Liver (tissue), 9 donors: ENCODE measurements around the gene VEGFD. TPM values are rescaled to one million over a fixed set of nuclear protein-coding genes. Genes with fewer than 3 reads are reported as not detected.

Experiments
- DNase-seq: peaks from one replicate; pipeline ENCODE4 v3.0.0-alpha.2; 2017; ENCODE audit warnings: low spot score
- H3K27ac ChIP-seq, 2 donors: one replicate each; pipeline ENCODE4 v1.7.0; 2013; ENCODE audit warnings: inconsistent platforms in 2 of 2, low read length in 2 of 2, control low read depth in 1 of 2, low read depth in 1 of 2, mild to moderate bottlenecking in 1 of 2
- H3K27me3 ChIP-seq, 4 donors: one replicate each; pipeline versions ENCODE4 v1.6.1 to v1.7.0; 2013; ENCODE audit warnings: low read length in 3 of 4, inconsistent platforms in 1 of 4, mild to moderate bottlenecking in 1 of 4, moderate library complexity in 1 of 4; ENCODE audit not compliant: control insufficient read depth in 4 of 4, insufficient read depth in 4 of 4
- H3K36me3 ChIP-seq, 4 donors: one replicate each; pipeline versions ENCODE4 v1.6.1 to v1.7.0; 2013; ENCODE audit warnings: low read length in 3 of 4, mild to moderate bottlenecking in 3 of 4, low read depth in 1 of 4, moderate library complexity in 1 of 4; ENCODE audit not compliant: control insufficient read depth in 4 of 4, insufficient read depth in 3 of 4
- H3K4me1 ChIP-seq, 4 donors: one replicate each; pipeline versions ENCODE4 v1.6.1 to v1.7.0; 2013; ENCODE audit warnings: low read length in 3 of 4, mild to moderate bottlenecking in 3 of 4, moderate library complexity in 1 of 4; ENCODE audit not compliant: control insufficient read depth in 4 of 4, insufficient read depth in 4 of 4
- H3K4me3 ChIP-seq, 3 donors: one replicate each; pipeline versions ENCODE4 v1.6.1 to v1.7.0; 2013; ENCODE audit warnings: low read length in 3 of 3, control low read depth in 1 of 3, low read depth in 1 of 3, mild to moderate bottlenecking in 1 of 3
- H3K9ac ChIP-seq, 2 donors: one replicate each; pipeline ENCODE4 v1.7.0; 2013; ENCODE audit warnings: low read length in 2 of 2, mild to moderate bottlenecking in 2 of 2, moderate library complexity in 2 of 2, control low read depth in 1 of 2, low read depth in 1 of 2
- H3K9me3 ChIP-seq, 4 donors: one replicate each; pipeline versions ENCODE4 v1.6.1 to v1.7.0; 2013; ENCODE audit warnings: low read length in 3 of 4; ENCODE audit not compliant: control insufficient read depth in 4 of 4
- ATF3 ChIP-seq: IDR thresholded peaks from 2 replicates; pipeline ENCODE4 v1.6.1; 2016; ENCODE audit warnings: antibody characterized with exemption
- CTCF ChIP-seq: fragments of 150-350 bp; IDR thresholded peaks from 2 replicates; pipeline ENCODE4 v1.5.1; 2017; ENCODE audit warnings: improper control_type of control experiment, low read depth, low read length; ENCODE audit not compliant: missing input control
- EGR1 ChIP-seq, 2 donors: IDR thresholded peaks; 2 replicates each; pipeline ENCODE4 v1.6.1; 2016 to 2018; ENCODE audit warnings: antibody characterized with exemption in 2 of 2, low read depth in 2 of 2
- FOXA2 ChIP-seq: IDR thresholded peaks from 2 replicates; pipeline ENCODE4 v1.6.1; 2016; ENCODE audit warnings: antibody characterized with exemption
- GABPA ChIP-seq, 2 donors: IDR thresholded peaks in 1 of 2; conservative IDR thresholded peaks in 1 of 2; 2 replicates each; pipeline ENCODE4 v1.6.1; 2016; ENCODE audit warnings: antibody characterized with exemption in 2 of 2, mild to moderate bottlenecking in 1 of 2, moderate library complexity in 1 of 2
- HNF4A ChIP-seq, 2 donors: conservative IDR thresholded peaks; 2 replicates each; pipeline ENCODE4 v1.6.1; 2016; ENCODE audit warnings: antibody characterized with exemption in 2 of 2, mild to moderate bottlenecking in 2 of 2
- JUND ChIP-seq, 2 donors: IDR thresholded peaks; 2 replicates each; pipeline ENCODE4 v1.6.1; 2016; ENCODE audit warnings: antibody characterized with exemption in 2 of 2
- MAX ChIP-seq: IDR thresholded peaks from 2 replicates; pipeline ENCODE4 v1.6.1; 2016; ENCODE audit warnings: antibody characterized with exemption
- NR2F2 ChIP-seq: IDR thresholded peaks from 2 replicates; pipeline ENCODE4 v1.6.1; 2016; ENCODE audit warnings: antibody characterized with exemption
- RAD21 ChIP-seq, 2 donors: IDR thresholded peaks; 2 replicates each; pipeline ENCODE4 v1.6.1; 2016; ENCODE audit warnings: antibody characterized with exemption in 2 of 2, mild to moderate bottlenecking in 2 of 2
- RXRA ChIP-seq, 2 donors: IDR thresholded peaks; 2 replicates each; pipeline ENCODE4 v1.6.1; 2017 to 2018; ENCODE audit warnings: antibody characterized with exemption in 2 of 2, mild to moderate bottlenecking in 1 of 2
- SP1 ChIP-seq: IDR thresholded peaks from 2 replicates; pipeline ENCODE4 v1.6.1; 2018; ENCODE audit warnings: antibody characterized with exemption, mild to moderate bottlenecking
- YY1 ChIP-seq: IDR thresholded peaks from 2 replicates; pipeline ENCODE4 v1.6.1; 2016; ENCODE audit warnings: antibody characterized with exemption, mild to moderate bottlenecking
- ZBTB33 ChIP-seq: IDR thresholded peaks from 2 replicates; pipeline ENCODE4 v1.6.1; 2016; ENCODE audit warnings: antibody characterized with exemption
- WGBS: extraction: QIAGEN DNeasy Blood & Tissue Kit; methylation state at CpG from one replicate; pipeline ENCODE4 v1.1.7; 2013; 5-methylcytosine and 5-hydroxymethylcytosine counted together
- polyA plus RNA-seq, 2 donors: library from polyadenylated mRNA; stranded (reverse) in 1 of 2; unstranded in 1 of 2; fragments of 200-250 nt in 1 of 2; fragments of >200 nt in 1 of 2; fragmentation: Nextera tagmentation in 1 of 2; extraction: Ambion mirVana in 1 of 2; gene quantifications; one replicate each; pipeline versions ENCODE4 v1.2.1 to v1.2.3, GENCODE V29; 2013 to 2015
- total RNA-seq, 2 donors: library from RNA; depleted of rRNA; stranded (reverse); fragments of >200 nt; gene quantifications; one replicate each; pipeline ENCODE4 v1.2.3, GENCODE V29; 2014
- donor health status: healthy.
- donor health status: healthy.
- donor health status: healthy.
- donor health status: healthy.
- donor health status: healthy.

VEGFD gene
- total and polyA plus RNA-seq, 4 donors = 0.05 to 4.5 (median 0.64) TPM

GRCh38 chrX:15391850-15392249 lies 7.6 kb upstream of the VEGFD start:
- 88% methylated on average over 4 of the region's 4 CpGs for WGBS
- no peaks in the 10 kb centered on the region for H3K4me1 ChIP-seq
- H3K27me3 ChIP-seq = no peaks in the 10 kb centered on the region
- H3K9ac ChIP-seq = no peak overlapping the region
- H3K4me3 ChIP-seq = no peak overlapping the region
- H3K27ac ChIP-seq = no peak overlapping the region
- peaks cover 0 to 2% (median 0%) of the 10 kb centered on the region in 4 donors for H3K36me3 ChIP-seq
- DNase-seq = no peak
- no peaks in the 10 kb centered on the region for H3K9me3 ChIP-seq
- TF ChIP-seq ZBTB33 (no peak), ATF3 (no peak), YY1 (no peak), FOXA2 (no peak), SP1 (no peak), EGR1 (IDR thresholded peaks at IDR 0.05; ENCODE audit: low read depth in 2 of 2) (no peak), CTCF (no peak), NR2F2 (no peak), RXRA (IDR thresholded peaks at IDR 0.05) (no peak)

- Histone ChIP-seq H3K9ac (no peak overlapping the region), H3K4me1 (peaks cover 0 to 9% (median 0%) of the 10 kb centered on the region in 4 donors), H3K27me3 (no peaks in the 10 kb centered on the region), H3K27ac (no peak overlapping the region), H3K4me3 (no peak overlapping the region), H3K36me3 (no peaks in the 10 kb centered on the region), H3K9me3 (no peaks in the 10 kb centered on the region)
- WGBS = 88% methylated on average over 8 of the region's 8 CpGs
- peak; percentile 2 for TF ChIP-seq CTCF
- TF ChIP-seq RAD21 (IDR thresholded peaks at IDR 0.05) = peak in 1 of 2 donors; percentile 68
- no peak for TF ChIP-seq RXRA (IDR thresholded peaks at IDR 0.05)
- DNase-seq = no peak
Observed at GRCh38 chrX:15382813-15383212, 1.4 kb downstream of the VEGFD start.

- H3K36me3 ChIP-seq = no peaks in the 10 kb centered on the region
- H3K4me3 ChIP-seq = no peak overlapping the region
- DNase-seq = no peak
- H3K27ac ChIP-seq = no peak overlapping the region
- no peaks in the 10 kb centered on the region for H3K4me1 ChIP-seq
- H3K9ac ChIP-seq = no peak overlapping the region
- H3K27me3 ChIP-seq = no peaks in the 10 kb centered on the region
- WGBS = 98% methylated on average over 1 of the region's 1 CpG
- H3K9me3 ChIP-seq = peaks cover 0 to 4% (median 2%) of the 10 kb centered on the region in 4 donors
- TF ChIP-seq JUND (IDR thresholded peaks at IDR 0.05) (no peak), GABPA (IDR thresholded peaks at IDR 0.05 in 1 of 2, conservative IDR thresholded peaks at IDR 0.05 in 1 of 2) (no peak), MAX (no peak), SP1 (no peak), CTCF (no peak), FOXA2 (no peak), NR2F2 (no peak), EGR1 (IDR thresholded peaks at IDR 0.05; ENCODE audit: low read depth in 2 of 2) (no peak), ZBTB33 (no peak), RXRA (IDR thresholded peaks at IDR 0.05) (no peak), HNF4A (conservative IDR thresholded peaks at IDR 0.05) (no peak), ATF3 (no peak)
Observed at GRCh38 chrX:15376956-15377355, 7.3 kb downstream of the VEGFD start.
